Activated CD4-positive, alpha-beta T cell treated with anti-CD3 and anti-CD28 coated beads, Interleukin-2, amount 10 ng/mL, durations not matched to agents 24 days and 14 days (primary cell): Measurements from ENCODE around the gene FAM3B. TPM values are rescaled to one million over a fixed set of nuclear protein-coding genes. Genes with fewer than 3 reads are reported as not detected.
"Not testable (repeated sequence)": the region's sequence is repeated elsewhere in the genome, so short reads cannot be mapped to it uniquely, and the experiment has no call there.

Source experiments
- DNase-seq: peaks from one replicate; pipeline ENCODE4 v3.0.0; 2022
- H3K27ac Mint-ChIP-seq: one replicate; pipeline ENCODE4 v1.8.0; 2022; ENCODE audit warnings: mild to moderate bottlenecking, mixed read lengths
- H3K27me3 Mint-ChIP-seq: one replicate; pipeline ENCODE4 v1.8.0; 2022; ENCODE audit warnings: mixed read lengths
- H3K36me3 Mint-ChIP-seq: one replicate; pipeline ENCODE4 v1.8.0; 2022; ENCODE audit warnings: low read depth, mild to moderate bottlenecking, mixed read lengths
- H3K4me1 Mint-ChIP-seq: one replicate; pipeline ENCODE4 v1.8.0; 2021; ENCODE audit warnings: mixed read lengths
- H3K4me3 Mint-ChIP-seq: one replicate; pipeline ENCODE4 v1.8.0; 2022; ENCODE audit warnings: mild to moderate bottlenecking, moderate library complexity, mixed read lengths
- H3K9me3 Mint-ChIP-seq: one replicate; pipeline ENCODE4 v1.8.0; 2021; ENCODE audit warnings: mixed read lengths
- intact Hi-C: fragments of 100-400 bp; cut with micrococcal nuclease; formaldehyde crosslinking; loops from one replicate; pipeline ENCODE4 v1.15.1; 2023
- total RNA-seq: library from RNA; stranded (reverse); gene quantifications from 2 replicates; pipeline ENCODE4 v1.2.3, GENCODE V29; 2022

Gene FAM3B
- total RNA-seq, 1 donor from 2014 or later: not detected

DNA sequence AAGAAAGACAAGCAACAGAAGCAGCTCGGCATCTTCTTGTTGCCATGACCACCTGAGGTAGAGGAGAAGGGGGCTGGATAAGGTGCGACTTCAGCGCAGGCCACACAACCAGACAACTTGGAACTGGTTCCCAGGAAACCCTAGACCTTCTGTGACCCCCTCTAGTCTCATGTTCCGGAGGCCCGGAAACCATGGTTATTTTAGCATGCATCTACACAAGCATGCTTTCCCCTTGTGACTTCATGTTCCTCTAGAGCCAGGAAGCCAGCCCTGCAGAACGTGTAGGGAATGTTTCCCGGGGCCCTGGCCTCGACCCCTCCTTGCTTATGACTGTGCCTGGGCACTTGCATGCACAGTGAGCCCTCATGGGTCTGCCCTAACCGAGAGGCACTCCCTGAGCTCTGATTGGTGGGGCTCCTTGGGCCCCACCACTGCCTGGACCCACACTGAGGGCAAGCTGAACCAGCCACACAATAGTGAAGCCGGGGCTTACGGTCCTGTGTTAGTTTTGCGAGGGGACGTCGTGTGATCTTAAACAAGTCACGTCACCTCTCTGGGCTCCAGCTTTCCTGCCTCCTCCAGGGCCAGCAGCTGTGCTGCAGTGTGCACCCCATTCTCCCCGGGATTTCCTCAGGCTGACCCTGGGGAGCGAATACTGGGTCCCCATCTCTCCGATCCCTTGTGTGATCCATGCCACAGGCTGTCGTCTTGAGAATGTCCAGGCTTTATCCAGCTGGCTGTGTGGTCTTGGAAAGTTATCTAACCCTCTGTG is 33.2 kb downstream of the FAM3B start:
- H3K4me3 Mint-ChIP-seq: no peak overlapping the region
- H3K9me3 Mint-ChIP-seq: no peaks in the 10 kb centered on the region
- H3K36me3 Mint-ChIP-seq: no peaks in the 10 kb centered on the region
- peaks cover 39% of the 10 kb centered on the region for H3K27me3 Mint-ChIP-seq
- no peak for DNase-seq
- peaks cover 2% of the 10 kb centered on the region for H3K4me1 Mint-ChIP-seq
- intact Hi-C loops: no loop called here
- no peak overlapping the region for H3K27ac Mint-ChIP-seq

DNA sequence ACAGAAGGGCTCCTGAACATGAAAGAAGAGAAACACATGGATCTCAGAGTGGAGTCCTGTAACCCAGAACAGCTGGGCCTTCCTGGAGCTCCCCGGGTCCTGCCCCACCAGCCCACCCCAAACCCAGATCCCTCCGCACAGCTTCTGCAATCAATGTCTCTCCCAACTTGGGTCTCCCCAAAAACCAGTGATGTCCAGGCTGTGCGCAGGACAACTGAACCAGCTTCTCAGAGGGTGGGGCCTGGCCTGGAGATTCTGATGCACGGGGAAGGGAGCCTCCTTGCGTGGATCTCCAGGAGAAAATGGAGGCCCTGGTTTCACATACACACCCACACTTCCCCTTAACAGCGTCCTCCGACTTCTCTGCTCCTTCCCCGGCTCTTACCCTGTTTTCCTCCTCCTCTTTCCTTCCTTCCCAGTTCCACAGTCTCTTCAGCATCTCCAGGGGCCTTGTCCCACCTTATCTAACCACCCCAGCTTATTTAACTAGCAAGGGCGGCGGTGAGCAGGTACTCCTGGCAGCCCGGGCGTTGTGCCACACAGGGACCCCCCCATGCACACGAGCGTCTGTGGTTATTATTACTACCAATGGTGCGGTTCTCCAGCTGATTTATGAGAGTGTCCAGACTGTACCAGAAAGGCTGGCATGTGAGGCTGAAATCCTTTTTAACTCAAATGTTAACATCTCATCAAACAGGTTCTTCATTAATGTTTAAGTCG is 34.0 kb downstream of the FAM3B start:
- intact Hi-C loops: no loop called here
- H3K9me3 Mint-ChIP-seq: peaks cover 3% of the 10 kb centered on the region
- H3K4me3 Mint-ChIP-seq: no peak overlapping the region
- peaks cover 4% of the 10 kb centered on the region for H3K4me1 Mint-ChIP-seq
- peaks cover 41% of the 10 kb centered on the region for H3K27me3 Mint-ChIP-seq
- H3K27ac Mint-ChIP-seq: no peak overlapping the region
- no peaks in the 10 kb centered on the region for H3K36me3 Mint-ChIP-seq
- DNase-seq: no peak

DNA sequence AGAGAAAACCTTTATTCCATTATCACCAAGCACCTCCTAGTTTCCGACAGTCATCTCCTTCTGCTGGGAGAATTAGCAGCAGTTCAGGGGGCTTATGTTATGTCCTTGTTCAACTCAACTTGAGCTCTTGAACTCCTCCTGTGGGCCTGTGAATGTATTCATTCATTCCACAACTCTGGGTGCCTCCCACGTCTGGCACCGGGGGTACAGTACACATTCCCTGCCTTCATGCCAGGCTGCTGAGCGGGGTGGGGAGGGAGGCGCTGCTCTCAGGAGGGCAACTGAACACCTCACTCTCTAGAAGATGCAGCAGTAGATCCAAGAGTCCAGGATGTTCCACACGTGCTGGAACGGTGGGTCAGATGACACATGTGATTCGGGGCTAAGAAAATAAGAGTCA is 40.9 kb downstream of the FAM3B start:
- H3K9me3 Mint-ChIP-seq: peaks cover 4% of the 10 kb centered on the region
- H3K36me3 Mint-ChIP-seq: no peaks in the 10 kb centered on the region
- H3K27ac Mint-ChIP-seq: no peak overlapping the region
- peaks cover 28% of the 10 kb centered on the region for H3K4me1 Mint-ChIP-seq
- intact Hi-C loops: no loop called here
- no peak overlapping the region for H3K4me3 Mint-ChIP-seq
- peaks cover 25% of the 10 kb centered on the region for H3K27me3 Mint-ChIP-seq
- DNase-seq: no peak

DNA sequence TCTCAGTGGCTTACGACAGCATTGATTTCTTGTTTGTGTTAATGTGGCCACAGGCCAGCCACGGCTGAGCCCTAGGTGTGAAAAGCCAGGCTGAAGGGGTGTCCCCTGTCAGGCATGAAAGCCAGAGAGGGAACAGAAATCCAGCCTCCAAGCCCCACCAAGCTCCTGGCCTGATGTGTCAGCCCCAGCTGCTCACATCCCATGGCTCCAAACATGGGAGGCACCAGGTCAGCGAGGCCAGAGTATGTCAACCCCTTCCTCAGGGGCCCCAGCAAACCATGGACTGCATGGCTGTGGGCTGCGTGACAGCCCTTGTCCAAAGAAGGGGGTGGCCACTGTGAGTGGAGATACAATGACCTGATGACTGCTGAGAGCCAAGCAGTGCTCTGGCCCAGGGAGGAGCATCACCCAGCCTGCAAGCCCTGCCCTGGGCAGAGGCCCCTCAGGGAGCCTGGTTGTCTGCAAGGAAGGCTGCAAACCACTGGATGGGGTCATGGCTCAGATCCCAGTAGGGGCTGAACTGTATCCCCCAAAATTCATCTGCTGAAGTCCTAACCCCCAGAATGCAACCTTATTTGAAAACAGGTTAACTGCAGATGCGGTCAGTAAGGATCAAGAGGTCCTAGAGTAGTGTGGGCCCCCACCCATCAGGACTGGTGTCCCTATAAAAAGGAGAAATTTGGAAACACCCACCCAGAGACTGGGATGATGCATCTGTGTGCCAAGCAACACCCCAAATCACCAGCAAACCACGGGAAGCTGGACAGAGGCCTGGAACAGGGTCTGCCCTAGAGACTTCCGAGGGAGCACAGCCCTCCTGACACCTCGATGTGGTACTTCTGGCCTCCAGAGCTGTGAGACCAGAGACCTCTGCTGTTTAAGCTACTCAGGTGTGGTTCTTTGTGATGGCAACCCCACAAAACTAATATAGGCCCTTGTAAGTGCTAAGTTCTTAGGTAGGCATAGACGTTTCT is 41.9 kb downstream of the FAM3B start:
- H3K27ac Mint-ChIP-seq: no peak overlapping the region
- H3K36me3 Mint-ChIP-seq: peaks cover 4% of the 10 kb centered on the region
- H3K9me3 Mint-ChIP-seq: peaks cover 4% of the 10 kb centered on the region
- H3K27me3 Mint-ChIP-seq: peaks cover 20% of the 10 kb centered on the region
- peak; percentile 58 for DNase-seq
- intact Hi-C loops: no loop called here
- H3K4me3 Mint-ChIP-seq: no peak overlapping the region
- peaks cover 35% of the 10 kb centered on the region for H3K4me1 Mint-ChIP-seq

DNA sequence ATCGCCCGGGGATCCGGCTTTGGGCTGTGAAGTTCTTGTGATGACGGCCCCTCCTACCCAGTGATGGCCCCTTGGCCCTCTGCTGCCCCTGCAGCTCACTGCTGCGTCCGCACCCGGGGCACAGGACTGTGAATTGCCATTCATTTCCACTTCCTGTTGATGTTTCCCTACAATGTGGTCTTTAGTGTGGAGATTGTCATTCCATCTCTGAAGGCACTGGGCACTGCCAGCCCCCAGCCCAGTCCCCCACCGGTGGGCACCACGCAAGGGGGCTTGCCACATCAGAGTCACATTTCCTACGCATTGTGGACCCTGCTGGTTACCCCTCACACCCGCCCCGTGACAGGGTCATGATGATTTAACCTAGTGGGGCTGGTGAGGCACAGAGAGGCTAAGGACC is 42.7 kb downstream of the FAM3B start:
- H3K27me3 Mint-ChIP-seq: peaks cover 15% of the 10 kb centered on the region
- no peak overlapping the region for H3K27ac Mint-ChIP-seq
- intact Hi-C loops: no loop called here
- peaks cover 4% of the 10 kb centered on the region for H3K9me3 Mint-ChIP-seq
- H3K36me3 Mint-ChIP-seq: peaks cover 5% of the 10 kb centered on the region
- peaks cover 40% of the 10 kb centered on the region for H3K4me1 Mint-ChIP-seq
- DNase-seq: peak; percentile 56
- no peak overlapping the region for H3K4me3 Mint-ChIP-seq

DNA sequence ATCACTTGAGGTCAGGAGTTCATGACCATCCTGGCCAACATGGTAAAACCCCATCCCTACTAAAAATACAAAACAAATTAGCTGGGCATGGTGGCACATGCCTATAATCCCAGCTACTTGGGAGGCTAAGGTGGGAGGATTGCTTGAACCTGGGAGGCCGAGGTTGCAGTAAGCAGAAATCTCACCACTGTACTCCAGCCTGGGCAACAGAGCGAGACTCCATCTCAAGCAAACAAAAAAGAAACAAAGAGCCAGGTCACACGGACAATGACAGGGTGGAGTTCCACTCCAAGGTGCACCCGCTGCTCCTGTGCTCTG is 43.1 kb downstream of the FAM3B start:
- DNase-seq, H3K36me3 Mint-ChIP-seq, H3K4me3 Mint-ChIP-seq, H3K9me3 Mint-ChIP-seq: not testable (repeated sequence)
- H3K27me3 Mint-ChIP-seq: peaks cover 12% of the 10 kb centered on the region
- intact Hi-C loops: loop anchor here (5.0 to 10.0 kb wide), 3 partner anchors 72 to 1165 kb away; no protein-coding TSS in a partner anchor
- H3K27ac Mint-ChIP-seq: peak overlapping the region; percentile 40
- peaks cover 40% of the 10 kb centered on the region for H3K4me1 Mint-ChIP-seq

DNA sequence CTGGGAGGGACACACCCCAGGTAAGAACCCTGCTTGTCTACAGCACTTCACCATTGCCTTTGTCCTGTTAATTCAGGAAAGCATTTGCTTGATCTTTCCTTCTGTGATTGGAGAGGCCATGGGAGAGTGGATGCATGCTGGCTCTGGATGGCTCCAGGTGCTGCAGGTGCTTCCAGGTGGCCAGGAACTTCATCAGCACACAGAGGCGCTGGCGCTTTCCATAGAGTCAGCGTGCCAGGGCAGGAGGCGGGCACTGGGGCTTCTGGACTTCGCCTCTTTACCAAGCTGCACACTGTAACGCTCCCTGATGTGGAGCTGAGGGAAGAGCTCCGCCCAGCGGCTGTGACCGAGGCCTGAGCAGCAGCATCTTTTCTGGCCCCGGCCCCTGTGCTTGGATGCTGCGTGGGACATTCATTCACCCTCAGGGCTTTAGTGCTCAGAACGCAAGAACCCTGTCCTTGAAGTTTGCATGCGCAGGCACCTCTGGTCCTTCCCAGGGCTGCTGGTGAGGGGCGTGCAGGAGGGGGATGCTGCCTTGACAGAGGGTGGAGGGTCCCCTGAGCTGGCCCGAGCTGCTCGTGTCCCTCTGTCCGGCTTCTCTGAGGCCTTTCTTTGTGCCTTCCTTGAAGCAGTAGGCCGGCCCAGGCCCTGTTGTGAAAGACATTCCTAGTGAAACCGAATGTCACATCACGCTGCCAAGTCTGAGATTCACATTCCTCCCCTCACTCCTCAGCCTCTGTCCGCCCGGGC is 43.6 kb downstream of the FAM3B start:
- DNase-seq: peak; percentile 64
- no peak overlapping the region for H3K27ac Mint-ChIP-seq

DNA sequence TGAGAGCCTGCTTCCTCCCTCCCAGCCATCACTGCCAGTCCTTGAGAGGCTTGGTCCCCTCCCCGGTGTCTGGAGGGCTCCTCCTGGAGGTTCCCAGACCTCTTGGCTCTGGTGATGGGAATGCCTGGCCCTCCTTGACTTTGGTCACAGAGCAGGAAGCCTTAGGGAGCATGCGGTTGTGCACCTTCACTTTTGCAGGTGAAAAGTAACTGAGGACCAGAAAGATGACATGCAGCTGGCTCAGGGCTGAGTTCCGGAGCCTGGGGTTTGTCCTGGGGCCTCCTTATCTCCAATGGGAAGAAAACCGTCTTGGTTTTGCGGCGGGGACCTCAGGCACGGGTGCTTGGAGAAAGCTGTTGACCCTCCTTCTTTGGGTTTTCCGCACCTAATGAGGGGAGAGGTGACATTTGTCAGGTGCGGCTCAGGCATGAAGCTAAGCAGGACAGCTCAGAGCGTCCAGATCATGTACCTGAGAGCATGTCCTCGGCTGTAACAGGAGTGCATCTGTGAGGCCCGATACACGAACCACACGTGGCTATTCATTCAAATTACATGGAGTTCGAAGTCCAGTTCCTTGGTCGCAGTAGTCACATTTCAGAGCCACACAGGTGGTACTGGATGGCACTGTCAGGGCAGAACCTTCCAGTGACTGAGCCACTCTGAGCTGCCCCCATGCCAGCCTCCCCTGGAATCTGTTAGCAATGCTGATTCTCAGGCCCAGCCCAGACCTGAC is 44.6 kb downstream of the FAM3B start:
- intact Hi-C loops: loop anchor here (5.0 to 10.0 kb wide), 3 partner anchors 74 to 1164 kb away; no protein-coding TSS in a partner anchor
- Mint-ChIP-seq H3K27me3 (peaks cover 4% of the 10 kb centered on the region), H3K36me3 (peaks cover 20% of the 10 kb centered on the region), H3K9me3 (no peaks in the 10 kb centered on the region), H3K4me3 (peak overlapping the region; percentile 89), H3K4me1 (peaks cover 49% of the 10 kb centered on the region), H3K27ac (peak overlapping the region; percentile 95)
- no peak for DNase-seq

More for the DNA sequence above, 43.6 kb downstream of the FAM3B start:
- H3K27me3 Mint-ChIP-seq: peaks cover 8% of the 10 kb centered on the region
- peaks cover 43% of the 10 kb centered on the region for H3K4me1 Mint-ChIP-seq
- H3K4me3 Mint-ChIP-seq: no peak overlapping the region
- peaks cover 4% of the 10 kb centered on the region for H3K9me3 Mint-ChIP-seq
- intact Hi-C loops: loop anchor here (5.0 to 10.0 kb wide), 3 partner anchors 73 to 1165 kb away; no protein-coding TSS in a partner anchor
- H3K36me3 Mint-ChIP-seq: peaks cover 12% of the 10 kb centered on the region

DNA sequence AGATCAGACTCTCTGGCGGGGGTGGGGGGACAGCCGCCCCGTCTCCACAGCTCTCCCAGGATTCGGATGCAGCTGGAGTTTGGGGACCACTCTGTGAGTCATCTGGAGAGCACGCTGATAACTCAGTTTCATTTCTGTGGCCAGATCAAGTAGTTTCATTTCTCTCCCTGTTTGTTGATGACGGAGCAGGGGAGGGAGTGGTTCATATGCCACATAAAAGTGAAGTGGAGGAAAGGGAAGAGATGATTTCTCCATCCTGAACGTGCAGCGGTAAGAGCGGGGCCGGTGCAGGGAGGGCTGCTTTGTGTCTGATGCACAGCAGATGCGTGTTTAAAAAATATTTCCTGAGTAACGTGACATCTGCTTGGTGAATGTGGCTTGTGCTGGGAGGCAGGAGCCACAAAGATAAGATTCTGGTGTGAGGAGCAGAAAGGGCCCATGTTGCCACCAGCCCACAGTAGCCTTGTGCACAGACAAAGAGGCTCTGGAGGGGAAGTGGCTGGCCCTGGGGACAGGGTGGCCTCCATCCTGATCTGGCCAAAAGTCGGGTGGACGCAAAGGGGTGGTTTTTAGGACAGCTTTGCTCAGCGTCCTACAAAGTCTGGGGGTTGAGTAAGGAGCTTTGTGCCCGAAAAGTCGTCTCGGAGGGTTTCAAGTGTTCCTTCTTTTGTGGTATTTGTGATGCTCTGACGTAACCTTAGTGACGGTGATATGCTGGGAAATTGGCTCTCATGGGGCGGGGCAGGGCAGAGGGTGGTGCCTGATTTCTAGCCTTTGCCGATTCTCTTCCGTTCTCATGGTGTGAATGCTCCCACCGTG is 45.4 kb downstream of the FAM3B start, which contains the start of gene MX2:
Gene MX2 (plus strand): TSS at position 242 of the 819 bp plus-strand sequence. CDS start 14,880 bp downstream, outside the sequence.
- peaks cover 54% of the 10 kb centered on the region for H3K4me1 Mint-ChIP-seq
- H3K27me3 Mint-ChIP-seq: peaks cover 2% of the 10 kb centered on the region
- peaks cover 25% of the 10 kb centered on the region for H3K36me3 Mint-ChIP-seq
- H3K9me3 Mint-ChIP-seq: no peaks in the 10 kb centered on the region
- DNase-seq: peak; percentile 95
- intact Hi-C loops: loop anchor here (2.0 to 10.0 kb wide), 4 partner anchors 65 to 1163 kb away; partner anchors contain the start of gene MX1
- H3K27ac Mint-ChIP-seq: peak within 1 kb of the TSS; percentile 95
- H3K4me3 Mint-ChIP-seq: peak within 1 kb of the TSS; percentile 89

DNA sequence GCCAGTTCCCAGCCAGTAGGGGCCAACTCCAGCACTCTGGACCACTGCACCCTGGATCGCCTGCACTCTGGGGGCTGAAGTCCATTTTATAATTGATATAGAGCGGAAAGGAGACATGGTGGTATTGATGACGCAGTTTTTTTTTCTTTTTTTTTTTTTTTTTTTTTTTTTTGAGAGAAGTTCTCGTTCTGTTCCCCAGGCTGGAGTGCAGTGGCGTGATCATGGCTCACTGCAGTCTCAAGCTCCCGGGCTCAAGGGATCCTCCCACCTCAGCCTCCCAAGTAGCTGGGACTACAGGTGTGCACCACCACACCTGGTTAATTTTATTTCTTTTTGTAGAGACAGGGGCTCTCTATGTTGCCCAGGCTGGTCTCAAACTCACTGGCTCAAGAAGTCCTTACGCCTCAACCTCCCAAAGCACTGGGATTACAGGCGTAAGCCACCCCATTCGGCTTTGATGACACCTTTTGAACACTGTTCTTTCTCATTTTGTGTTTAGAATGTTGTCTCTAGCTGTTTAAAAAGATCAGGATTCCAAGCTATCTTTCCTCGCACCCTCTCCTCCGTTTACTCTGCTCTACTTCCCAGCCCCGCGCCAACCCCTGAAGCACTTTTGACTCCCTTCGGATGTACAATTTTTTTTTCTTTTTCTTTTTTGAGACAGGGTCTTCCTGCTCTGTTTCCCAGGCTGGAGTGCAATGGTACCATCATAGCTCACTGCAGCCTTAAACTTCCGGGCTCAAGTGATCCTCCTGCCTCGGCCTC is 46.2 kb downstream of the FAM3B start:
- no peak for DNase-seq
- peak overlapping the region; percentile 89 for H3K4me3 Mint-ChIP-seq
- intact Hi-C loops: loop anchor here (2.0 to 10.0 kb wide), 4 partner anchors 64 to 1162 kb away; partner anchors contain the start of gene MX1
- no peaks in the 10 kb centered on the region for H3K9me3 Mint-ChIP-seq
- H3K27ac Mint-ChIP-seq: peak overlapping the region; percentile 95
- no peaks in the 10 kb centered on the region for H3K27me3 Mint-ChIP-seq
- H3K4me1 Mint-ChIP-seq: peaks cover 58% of the 10 kb centered on the region
- H3K36me3 Mint-ChIP-seq: peaks cover 31% of the 10 kb centered on the region
